ENCODE data around the gene N4BP2L2. TPM values are rescaled to one million over a fixed set of nuclear protein-coding genes. Genes with fewer than 3 reads are reported as not detected.

The N4BP2L2 gene
- total and polyA plus RNA-seq, 9 donors = 76.1 to 137 (median 83.7) TPM

DNA sequence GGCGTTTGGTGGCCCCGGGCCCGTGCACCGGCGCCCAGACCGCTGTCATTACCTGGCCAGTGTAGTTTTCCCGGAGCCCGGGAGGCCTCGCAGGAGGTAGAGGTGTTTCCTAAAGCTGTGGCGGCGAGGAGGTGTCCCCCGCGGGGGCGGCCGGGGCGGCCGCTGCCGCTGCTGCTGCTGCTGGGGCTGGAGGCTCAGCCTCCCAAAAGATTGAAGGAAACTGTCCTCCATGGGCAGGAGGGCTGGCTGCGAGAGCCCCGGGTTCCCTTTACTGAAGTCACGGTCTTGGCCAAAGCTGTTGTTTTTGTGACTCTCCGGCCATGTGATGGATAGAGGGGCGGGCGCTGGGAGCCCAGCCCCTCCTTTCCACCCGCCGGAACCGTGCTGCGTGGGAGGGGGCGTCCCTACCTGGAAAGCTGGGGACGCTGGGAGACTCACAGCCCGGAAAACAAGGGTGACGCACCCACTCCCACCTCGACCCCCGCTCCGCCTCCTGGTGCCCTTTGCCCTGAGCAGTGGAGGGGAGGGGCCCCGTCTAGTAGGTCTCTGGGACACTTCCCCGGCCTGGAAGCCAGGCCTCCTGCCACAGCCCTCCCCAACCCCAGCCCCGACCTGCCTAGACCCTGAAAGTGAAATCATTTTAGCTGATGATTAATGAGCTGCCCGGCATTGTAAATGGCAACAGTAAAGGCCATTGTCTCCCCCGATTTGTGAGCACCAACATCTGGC is 110.6 kb downstream of the N4BP2L2 start, which contains the start of gene N4BP2L1:
Gene N4BP2L1 (minus strand): TSS at position 279 of the 729 bp plus-strand sequence. CDS start 48 bp downstream, at position 231.
- DNase-seq = peak; percentile 84
- H3K4me3 ChIP-seq (ENCODE audit: low read length) = peak within 1 kb of the TSS; percentile 80
- H3K4me1 ChIP-seq (ENCODE audit: control insufficient read depth, insufficient read depth, low read length) = peaks cover 24% of the 10 kb centered on the region
- peak within 1 kb of the TSS; percentile 79 for H3K27ac ChIP-seq (ENCODE audit: low read length)
- no peaks in the 10 kb centered on the region for H3K27me3 ChIP-seq (ENCODE audit: control insufficient read depth, insufficient read depth, low read length)
- WGBS (ENCODE audit: insufficient coverage) = 0% methylated on average over 22 of the region's 40 CpGs
- no peaks in the 10 kb centered on the region for H3K36me3 ChIP-seq (ENCODE audit: control insufficient read depth, insufficient read depth, low read length)
- H3K9me3 ChIP-seq (replicated peaks; ENCODE audit: control insufficient read depth, low read depth, low read length) = no peaks in the 10 kb centered on the region

DNA sequence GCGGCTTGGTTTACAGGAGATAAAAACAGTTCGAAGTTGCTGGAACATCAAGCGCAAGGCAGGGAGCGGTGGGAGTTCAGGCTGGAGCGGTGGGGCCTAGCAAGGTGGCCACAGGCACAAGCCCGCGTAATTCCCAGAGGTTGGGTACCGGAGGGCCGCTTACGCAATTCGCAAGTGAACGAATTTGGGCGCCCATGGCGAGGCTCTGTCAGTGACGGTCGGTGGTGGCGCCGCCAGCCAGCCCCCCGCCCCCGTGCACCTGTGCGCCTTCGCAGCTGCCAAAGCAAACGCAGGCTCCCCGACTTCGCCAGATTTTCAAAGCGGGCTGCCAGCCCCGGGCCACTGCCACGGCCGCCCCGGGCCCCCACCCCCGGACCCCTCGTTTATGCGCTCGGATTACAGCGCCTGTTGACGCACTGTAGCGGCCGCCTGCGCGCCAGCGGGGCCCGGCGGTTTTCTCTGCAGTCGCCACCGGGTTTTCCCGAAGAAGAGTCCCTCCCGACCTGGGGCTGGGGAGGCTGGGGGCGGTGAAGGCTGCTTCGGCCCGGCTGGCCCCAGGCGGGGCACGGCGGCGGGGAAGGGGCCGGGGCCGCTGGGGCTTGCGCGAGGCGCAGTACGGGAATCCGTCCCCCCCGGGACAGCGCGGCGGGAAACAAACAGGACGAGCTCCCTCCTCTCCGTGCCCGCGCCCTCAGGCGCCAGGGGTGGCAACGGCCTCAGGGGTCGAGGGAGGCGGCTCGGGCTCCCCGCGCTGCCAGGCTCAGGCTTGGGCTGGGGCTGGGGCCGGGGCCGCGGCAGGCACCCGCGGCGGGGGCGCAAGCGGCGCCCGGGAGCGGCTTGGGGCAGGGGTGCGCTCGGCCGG is 111.4 kb downstream of the N4BP2L2 start:
- WGBS (ENCODE audit: insufficient coverage) = under 1% methylated on average over 89 of the region's 90 CpGs
- DNase-seq = peak; percentile 59
- no peaks in the 10 kb centered on the region for H3K9me3 ChIP-seq (replicated peaks; ENCODE audit: control insufficient read depth, low read depth, low read length)
- peak overlapping the region; percentile 80 for H3K4me3 ChIP-seq (ENCODE audit: low read length)
- peak overlapping the region; percentile 79 for H3K27ac ChIP-seq (ENCODE audit: low read length)
- H3K36me3 ChIP-seq (ENCODE audit: control insufficient read depth, insufficient read depth, low read length) = no peaks in the 10 kb centered on the region
- H3K27me3 ChIP-seq (ENCODE audit: control insufficient read depth, insufficient read depth, low read length) = no peaks in the 10 kb centered on the region
- peaks cover 24% of the 10 kb centered on the region for H3K4me1 ChIP-seq (ENCODE audit: control insufficient read depth, insufficient read depth, low read length)

DNA sequence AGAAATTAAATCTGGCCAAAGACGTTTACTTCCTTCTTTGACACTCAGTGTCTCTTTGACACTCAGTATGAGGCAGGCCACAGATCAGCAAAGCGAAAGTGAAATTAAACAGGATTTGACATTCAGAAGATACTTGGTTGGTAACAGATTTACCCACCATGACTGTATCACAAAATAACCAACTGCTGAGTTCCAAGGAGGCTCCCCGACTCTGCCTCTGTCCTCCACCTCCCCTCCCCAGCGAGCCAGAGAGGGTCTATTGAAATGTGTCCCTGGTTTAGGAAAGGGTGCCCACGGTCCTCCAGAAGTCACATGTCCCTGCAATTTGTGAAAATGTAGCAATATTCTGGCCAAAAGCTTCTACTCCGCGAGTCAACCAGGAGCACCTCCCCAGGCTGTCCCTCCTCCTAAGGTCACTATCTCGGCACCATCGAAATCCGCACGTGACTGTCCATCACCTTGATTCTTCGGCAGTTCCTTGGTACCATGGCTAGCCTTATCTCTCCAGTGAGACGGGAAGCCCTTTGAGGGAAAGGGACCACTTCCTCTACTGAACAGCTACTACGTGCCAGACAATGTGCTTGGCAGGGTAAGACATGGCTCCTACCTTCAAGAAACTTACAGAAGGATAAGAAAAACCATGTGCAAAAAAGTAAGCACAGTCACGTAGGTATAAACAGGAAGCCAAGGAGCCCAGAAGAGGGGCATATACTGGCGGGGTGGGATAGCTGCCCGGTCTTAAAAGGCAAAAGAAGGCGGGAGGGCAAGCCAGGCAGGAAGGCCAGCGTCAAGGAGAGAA is 112.2 kb downstream of the N4BP2L2 start:
- Histone ChIP-seq H3K27ac (ENCODE audit: low read length) (peak overlapping the region; percentile 56), H3K9me3 (replicated peaks; ENCODE audit: control insufficient read depth, low read depth, low read length) (no peaks in the 10 kb centered on the region), H3K4me1 (ENCODE audit: control insufficient read depth, insufficient read depth, low read length) (peaks cover 24% of the 10 kb centered on the region), H3K4me3 (ENCODE audit: low read length) (peak overlapping the region; percentile 80), H3K36me3 (ENCODE audit: control insufficient read depth, insufficient read depth, low read length) (no peaks in the 10 kb centered on the region), H3K27me3 (ENCODE audit: control insufficient read depth, insufficient read depth, low read length) (no peaks in the 10 kb centered on the region)
- peak; percentile 66 for DNase-seq
- WGBS (ENCODE audit: insufficient coverage) = 60% methylated on average over 14 of the region's 19 CpGs

DNA sequence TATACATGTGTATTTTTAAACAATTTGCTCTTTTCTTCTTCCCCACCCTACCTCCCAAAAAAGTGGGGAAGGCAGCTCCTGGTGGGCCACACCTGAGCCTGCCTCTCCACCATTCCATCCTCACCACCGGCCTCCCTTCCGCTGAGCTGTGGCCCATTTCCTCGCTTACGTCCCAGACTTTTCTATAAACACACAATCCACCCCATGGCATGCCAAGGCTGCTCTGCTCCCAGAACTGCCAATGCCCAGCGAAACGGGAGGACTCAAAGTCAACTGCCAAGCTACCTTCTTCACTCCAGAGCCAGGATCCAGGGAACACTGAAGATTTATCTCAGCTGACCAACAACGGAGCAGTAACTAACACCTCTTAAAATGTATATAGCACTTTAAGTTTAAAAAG is 113.4 kb downstream of the N4BP2L2 start:
- Histone ChIP-seq H3K4me1 (ENCODE audit: control insufficient read depth, insufficient read depth, low read length) (peaks cover 24% of the 10 kb centered on the region), H3K36me3 (ENCODE audit: control insufficient read depth, insufficient read depth, low read length) (no peaks in the 10 kb centered on the region), H3K4me3 (ENCODE audit: low read length) (no peak overlapping the region), H3K27ac (ENCODE audit: low read length) (no peak overlapping the region), H3K9me3 (replicated peaks; ENCODE audit: control insufficient read depth, low read depth, low read length) (no peaks in the 10 kb centered on the region), H3K27me3 (ENCODE audit: control insufficient read depth, insufficient read depth, low read length) (no peaks in the 10 kb centered on the region)
- 100% methylated on average over 4 of the region's 7 CpGs for WGBS (ENCODE audit: insufficient coverage)
- no peak for DNase-seq

DNA sequence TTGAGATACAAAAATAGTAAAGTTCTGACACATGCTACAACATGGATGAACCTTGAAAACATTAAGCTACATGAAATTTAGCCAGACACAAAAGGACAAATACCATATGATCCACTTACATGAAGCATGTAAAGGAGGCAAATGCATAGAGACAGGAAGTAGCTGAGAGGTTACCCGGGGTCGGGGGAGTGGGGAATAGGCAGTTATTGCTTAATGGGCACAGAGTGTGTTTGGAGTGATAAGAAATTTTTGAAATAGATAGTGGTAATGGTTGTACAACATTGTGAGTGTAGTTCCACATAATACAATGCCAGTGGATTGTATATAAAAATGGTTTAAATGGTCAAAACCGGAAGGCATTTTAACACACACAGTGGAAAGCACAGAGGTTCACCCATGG is 115.0 kb downstream of the N4BP2L2 start:
- Histone ChIP-seq H3K4me3 (ENCODE audit: low read length) (no peak overlapping the region), H3K9me3 (replicated peaks; ENCODE audit: control insufficient read depth, low read depth, low read length) (peaks cover 3% of the 10 kb centered on the region), H3K27me3 (ENCODE audit: control insufficient read depth, insufficient read depth, low read length) (no peaks in the 10 kb centered on the region), H3K27ac (ENCODE audit: low read length) (no peak overlapping the region), H3K36me3 (ENCODE audit: control insufficient read depth, insufficient read depth, low read length) (no peaks in the 10 kb centered on the region), H3K4me1 (ENCODE audit: control insufficient read depth, insufficient read depth, low read length) (peaks cover 16% of the 10 kb centered on the region)
- no peak for DNase-seq
- 71% methylated on average over 3 of the region's 3 CpGs for WGBS (ENCODE audit: insufficient coverage)

DNA sequence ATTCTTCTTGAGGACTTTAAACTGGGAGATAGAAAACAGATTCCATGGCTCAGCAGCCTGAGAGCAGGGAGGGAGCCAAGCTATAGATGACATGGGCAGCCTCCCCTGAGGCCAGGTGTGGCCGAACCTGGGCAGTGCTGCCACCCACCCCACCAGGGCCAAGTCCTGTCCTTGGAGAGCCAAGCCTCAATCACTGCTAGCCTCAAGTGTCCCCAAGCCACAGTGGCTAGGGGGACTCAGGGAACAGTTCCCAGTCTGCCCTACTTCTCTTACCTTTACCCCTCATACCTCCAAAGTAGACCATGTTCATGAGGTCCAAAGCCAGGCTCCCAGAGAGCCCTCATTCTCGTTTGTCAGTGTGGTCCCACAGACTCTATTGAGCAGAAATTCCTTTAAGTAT is 118.7 kb downstream of the N4BP2L2 start:
- no peak for DNase-seq
- no peak overlapping the region for H3K4me3 ChIP-seq (ENCODE audit: low read length)
- H3K27me3 ChIP-seq (ENCODE audit: control insufficient read depth, insufficient read depth, low read length) = no peaks in the 10 kb centered on the region
- no peaks in the 10 kb centered on the region for H3K36me3 ChIP-seq (ENCODE audit: control insufficient read depth, insufficient read depth, low read length)
- WGBS (ENCODE audit: insufficient coverage) = 90% methylated on average over 1 of the region's 2 CpGs
- H3K4me1 ChIP-seq (ENCODE audit: control insufficient read depth, insufficient read depth, low read length) = no peaks in the 10 kb centered on the region
- peaks cover 3% of the 10 kb centered on the region for H3K9me3 ChIP-seq (replicated peaks; ENCODE audit: control insufficient read depth, low read depth, low read length)
- no peak overlapping the region for H3K27ac ChIP-seq (ENCODE audit: low read length)

DNA sequence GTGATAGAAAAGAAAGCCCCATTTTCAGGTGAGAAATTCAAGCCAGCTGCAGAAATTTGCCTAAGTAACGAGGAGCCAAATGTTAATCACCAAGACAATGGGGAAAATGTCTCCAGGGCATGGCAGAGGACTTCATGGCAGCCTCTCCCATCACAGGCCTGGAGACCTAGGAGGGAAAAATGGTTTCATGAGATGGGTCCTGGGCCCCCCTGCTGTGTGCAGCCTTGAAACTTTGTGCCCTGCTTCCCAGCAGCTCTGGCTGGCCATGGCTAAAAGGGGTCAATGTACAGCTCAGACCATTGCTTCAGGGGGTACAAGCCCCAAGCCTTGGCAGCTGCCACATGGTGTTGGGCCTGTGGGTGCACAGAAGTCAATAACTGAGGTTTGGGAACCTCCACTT is 120.6 kb downstream of the N4BP2L2 start:
- H3K27me3 ChIP-seq (ENCODE audit: control insufficient read depth, insufficient read depth, low read length) = no peaks in the 10 kb centered on the region
- no peak overlapping the region for H3K27ac ChIP-seq (ENCODE audit: low read length)
- 67% methylated on average over 1 of the region's 1 CpG for WGBS (ENCODE audit: insufficient coverage)
- peaks cover 3% of the 10 kb centered on the region for H3K9me3 ChIP-seq (replicated peaks; ENCODE audit: control insufficient read depth, low read depth, low read length)
- no peak for DNase-seq
- no peaks in the 10 kb centered on the region for H3K4me1 ChIP-seq (ENCODE audit: control insufficient read depth, insufficient read depth, low read length)
- H3K36me3 ChIP-seq (ENCODE audit: control insufficient read depth, insufficient read depth, low read length) = no peaks in the 10 kb centered on the region
- H3K4me3 ChIP-seq (ENCODE audit: low read length) = no peak overlapping the region

DNA sequence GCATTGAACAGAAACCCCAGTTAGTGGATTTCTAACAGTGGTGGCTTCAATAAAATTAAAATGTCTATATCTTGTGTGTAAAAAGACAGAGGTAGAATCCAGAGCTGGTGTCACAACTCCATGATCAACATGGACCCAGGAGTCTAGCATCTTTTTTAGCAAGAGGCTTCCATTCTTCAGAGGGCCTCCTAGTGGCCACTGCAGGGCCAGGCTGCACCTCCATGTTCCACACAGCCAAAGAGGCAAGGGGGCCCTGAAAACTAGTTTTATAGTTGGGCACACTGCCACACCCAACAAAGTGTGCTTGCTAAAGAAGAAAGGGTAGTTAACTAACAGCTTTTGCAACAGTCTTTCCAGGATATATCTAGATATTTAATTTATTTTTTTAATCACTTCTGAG is 123.6 kb downstream of the N4BP2L2 start:
- Histone ChIP-seq H3K4me1 (ENCODE audit: control insufficient read depth, insufficient read depth, low read length) (peaks cover under 1% of the 10 kb centered on the region), H3K27ac (ENCODE audit: low read length) (no peak overlapping the region), H3K4me3 (ENCODE audit: low read length) (no peak overlapping the region), H3K9me3 (replicated peaks; ENCODE audit: control insufficient read depth, low read depth, low read length) (peaks cover 3% of the 10 kb centered on the region), H3K27me3 (ENCODE audit: control insufficient read depth, insufficient read depth, low read length) (no peaks in the 10 kb centered on the region), H3K36me3 (ENCODE audit: control insufficient read depth, insufficient read depth, low read length) (no peaks in the 10 kb centered on the region)
- no peak for DNase-seq

DNA sequence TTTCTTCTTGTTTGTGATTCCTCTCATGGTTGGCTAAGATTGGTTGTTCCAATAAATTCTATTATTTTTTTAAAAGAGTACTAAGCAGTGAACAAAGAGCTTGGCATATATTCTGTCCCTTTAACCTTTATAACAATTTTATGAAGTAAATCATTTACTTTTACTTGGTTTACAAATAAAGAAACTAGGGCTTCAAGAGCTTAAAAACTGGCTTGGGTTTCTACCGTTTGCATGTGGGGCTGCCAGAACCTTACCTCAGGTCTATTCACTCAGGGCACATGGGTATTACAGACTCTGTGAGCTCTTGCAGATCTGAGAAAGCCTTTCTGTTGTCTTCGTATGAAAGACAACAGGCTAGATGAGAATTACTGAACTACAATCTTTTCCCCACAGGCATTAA is 124.0 kb downstream of the N4BP2L2 start:
- Histone ChIP-seq H3K4me3 (ENCODE audit: low read length) (no peak overlapping the region), H3K9me3 (replicated peaks; ENCODE audit: control insufficient read depth, low read depth, low read length) (no peaks in the 10 kb centered on the region), H3K27me3 (ENCODE audit: control insufficient read depth, insufficient read depth, low read length) (no peaks in the 10 kb centered on the region), H3K4me1 (ENCODE audit: control insufficient read depth, insufficient read depth, low read length) (peaks cover 4% of the 10 kb centered on the region), H3K27ac (ENCODE audit: low read length) (no peak overlapping the region), H3K36me3 (ENCODE audit: control insufficient read depth, insufficient read depth, low read length) (no peaks in the 10 kb centered on the region)
- 89% methylated on average over 1 of the region's 2 CpGs for WGBS (ENCODE audit: insufficient coverage)
- DNase-seq = no peak

DNA sequence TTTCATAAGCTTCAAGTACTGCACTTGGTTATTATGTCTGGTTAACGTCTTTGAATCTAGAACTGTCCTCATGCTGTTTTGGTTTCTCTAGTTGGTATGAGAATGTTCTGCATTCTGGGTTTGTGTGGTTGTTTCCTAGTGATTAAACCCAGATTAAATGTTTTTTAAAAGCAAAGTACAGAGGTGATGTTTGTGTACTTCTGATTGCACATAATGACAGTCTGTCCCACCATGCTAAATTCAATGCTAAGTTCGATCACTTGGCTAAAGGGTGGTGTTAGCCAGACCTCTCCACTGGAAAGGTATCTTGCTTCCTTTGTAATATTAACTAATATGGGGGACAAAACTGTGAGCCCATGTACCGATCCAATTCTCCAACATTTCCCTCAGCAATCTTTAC is 125.3 kb downstream of the N4BP2L2 start:
- no CpG with 5 or more reads among the region's 3 CpGs for WGBS (ENCODE audit: insufficient coverage)
- Histone ChIP-seq H3K9me3 (replicated peaks; ENCODE audit: control insufficient read depth, low read depth, low read length) (no peaks in the 10 kb centered on the region), H3K27ac (ENCODE audit: low read length) (no peak overlapping the region), H3K27me3 (ENCODE audit: control insufficient read depth, insufficient read depth, low read length) (no peaks in the 10 kb centered on the region), H3K4me3 (ENCODE audit: low read length) (no peak overlapping the region), H3K36me3 (ENCODE audit: control insufficient read depth, insufficient read depth, low read length) (no peaks in the 10 kb centered on the region), H3K4me1 (ENCODE audit: control insufficient read depth, insufficient read depth, low read length) (peaks cover 7% of the 10 kb centered on the region)
- DNase-seq = no peak

Measured in muscle of leg (tissue), 11 donors.